ENCODE results near the gene CD164.
"Not testable (repeated sequence)": the region's sequence is repeated elsewhere in the genome, so short reads cannot be mapped to it uniquely, and the experiment has no call there.

Gene CD164

DNA sequence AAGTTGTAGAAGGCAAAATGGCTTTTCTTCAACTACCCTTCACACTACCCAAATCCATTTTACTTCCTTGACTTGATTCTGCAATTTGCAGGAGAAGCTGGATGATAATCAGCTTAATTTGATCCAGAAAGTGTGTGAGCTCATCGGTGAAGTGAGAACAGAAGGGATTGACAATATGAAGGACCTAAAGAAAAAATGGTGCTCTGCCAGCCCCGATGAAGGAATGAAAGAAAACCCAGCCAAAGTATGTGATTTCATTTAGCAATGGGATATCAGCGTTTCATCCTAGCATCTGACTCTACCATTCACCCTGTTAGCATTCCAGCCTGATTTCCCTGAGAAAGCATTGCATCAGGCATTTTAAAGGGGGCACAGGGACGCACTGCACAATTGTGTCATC is 41.5 kb downstream of the CD164 start:
- no peak for DNase-seq

- no peak for DNase-seq
Measured at GRCh38 chr6:109339906-109340678, 42.2 kb downstream of the CD164 start.

DNA sequence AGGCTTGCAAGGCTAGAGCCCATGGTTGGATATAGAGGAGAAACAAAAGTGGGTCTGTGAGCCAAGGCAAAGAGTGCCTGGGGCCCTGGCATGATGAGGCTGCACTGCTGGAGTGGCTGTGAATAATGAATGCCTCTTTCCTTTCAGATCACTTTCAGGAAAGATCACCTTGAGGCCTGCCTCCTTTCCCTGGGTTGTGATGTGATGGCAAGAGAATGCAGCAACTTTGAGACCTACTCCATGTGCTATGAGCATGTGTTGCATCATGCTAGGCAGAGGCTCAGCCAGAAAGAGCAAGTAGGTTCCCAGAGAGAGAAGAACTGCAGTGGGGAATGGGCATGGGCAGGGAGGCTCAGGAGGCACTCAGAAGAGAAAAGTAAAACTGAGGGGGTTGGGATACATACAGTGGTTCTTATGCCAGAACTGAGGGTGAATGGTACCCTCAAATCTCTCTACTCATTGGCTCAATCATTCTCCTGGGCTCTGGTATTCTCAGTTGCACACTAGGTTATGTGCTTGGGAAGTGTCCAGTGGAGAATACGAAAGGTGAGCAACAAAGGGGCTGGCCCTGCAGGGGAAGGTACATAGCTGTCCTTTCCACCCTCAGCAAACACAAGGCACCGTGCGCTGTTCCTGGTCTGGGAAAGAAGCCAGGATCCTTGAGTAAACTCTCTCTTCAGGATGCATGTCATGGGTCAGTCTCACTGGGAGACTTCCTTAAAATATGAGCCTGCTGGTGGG is 45.9 kb downstream of the CD164 start:
- DNase-seq, result no peak

- not testable (repeated sequence) for DNase-seq
Measured at GRCh38 chr6:109333870-109334269, 48.4 kb downstream of the CD164 start.

GRCh38 chr6:109332748-109333147 is 49.5 kb downstream of the CD164 start:
- no peak for DNase-seq

DNA sequence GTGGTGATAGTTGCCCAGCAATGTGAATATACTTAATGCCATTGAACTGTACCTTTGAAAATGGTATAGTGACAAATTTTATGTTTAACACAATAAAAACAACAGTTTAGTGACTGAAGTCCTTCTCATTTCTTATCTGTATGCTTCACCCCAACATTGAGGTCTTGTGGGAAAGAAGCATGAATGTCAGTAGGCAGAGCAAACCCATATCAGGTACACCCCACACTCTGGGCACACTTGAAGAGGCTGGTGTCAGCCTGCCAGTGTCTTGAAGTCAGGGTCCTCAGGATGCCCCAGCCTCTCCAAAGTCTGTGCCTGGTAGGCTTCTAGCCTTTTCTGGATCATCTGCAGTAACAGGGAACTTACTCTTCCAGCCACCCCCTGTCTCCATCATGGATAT is 51.2 kb downstream of the CD164 start:
- DNase-seq, result no peak

DNA sequence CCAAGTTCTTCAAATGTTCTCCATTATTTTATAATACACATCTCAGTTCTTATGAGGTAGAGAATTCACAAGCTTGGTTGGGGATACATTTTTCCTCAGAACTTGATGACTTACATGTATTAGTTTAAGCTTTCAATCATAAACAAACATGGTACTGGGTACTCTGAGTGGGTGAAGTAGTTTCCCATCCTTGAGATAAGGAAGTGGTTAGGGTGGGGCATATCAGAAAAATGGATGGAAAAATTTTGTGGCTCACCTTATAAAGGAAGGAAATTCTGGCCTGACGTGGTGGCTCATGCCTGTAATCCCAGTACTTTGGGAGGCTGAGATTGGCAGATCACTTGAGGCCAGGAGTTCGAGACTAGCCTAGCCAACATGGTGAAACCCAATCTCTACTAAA is 52.0 kb downstream of the CD164 start:
- DNase-seq, result no peak

DNA sequence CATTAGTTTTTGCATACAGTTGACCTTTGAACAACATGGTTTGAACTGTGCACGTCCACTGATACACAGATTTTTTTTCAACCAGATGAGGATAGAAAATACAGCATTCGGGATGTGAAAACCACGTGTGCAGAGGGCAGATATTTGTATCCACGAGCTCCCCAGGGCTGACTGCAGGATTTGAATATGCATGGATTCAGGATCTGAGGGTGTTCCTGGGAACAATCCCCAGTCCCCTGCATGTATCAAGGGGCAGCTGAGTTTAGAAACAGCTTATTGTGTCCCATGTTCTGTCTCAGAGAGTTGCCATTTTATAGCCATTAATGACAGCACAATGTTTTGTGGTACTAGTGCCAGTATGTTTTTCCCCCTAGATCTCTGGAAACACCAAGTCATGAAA is 53.6 kb downstream of the CD164 start:
- DNase-seq, result no peak

DNA sequence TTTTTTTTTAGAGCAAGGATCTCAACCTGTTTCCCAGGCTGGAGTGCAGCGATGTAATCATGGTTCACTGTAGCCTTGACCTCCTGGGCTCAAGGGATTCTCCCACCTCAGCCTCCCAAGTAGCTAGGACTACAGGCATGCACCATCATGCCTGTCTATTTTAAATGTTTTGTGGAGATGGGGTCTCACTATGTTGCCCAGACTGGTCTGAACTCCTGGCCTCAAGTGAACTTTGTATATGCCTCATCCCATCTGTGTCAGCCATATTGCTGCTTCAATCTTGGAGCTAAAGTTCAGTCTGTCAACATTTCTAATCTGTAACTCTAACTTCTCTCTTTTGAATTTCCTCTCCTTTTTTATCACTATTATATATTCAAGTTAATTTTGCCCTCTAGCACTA is 54.3 kb downstream of the CD164 start:
- no peak for DNase-seq

- no peak for DNase-seq
Measured at GRCh38 chr6:109327491-109327890, 54.8 kb downstream of the CD164 start.

DNA sequence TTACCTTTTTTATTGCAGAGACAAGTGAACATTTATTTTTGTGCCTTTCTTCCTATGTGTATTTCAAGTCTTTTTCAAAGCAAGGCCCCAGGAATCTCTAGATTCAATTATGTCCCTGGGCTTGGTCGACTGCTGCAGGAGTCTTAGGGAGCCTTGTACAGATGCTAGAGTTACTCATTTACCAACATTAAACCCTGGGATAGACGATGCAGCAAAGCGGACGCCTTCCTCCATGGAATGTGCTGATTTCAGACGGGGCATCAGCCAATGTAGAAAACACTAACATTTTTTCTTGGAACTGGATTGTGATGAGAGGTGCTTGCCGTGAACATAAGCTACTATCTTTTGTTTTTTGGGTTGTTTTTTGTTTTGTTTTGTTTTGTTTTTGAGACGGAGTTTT is 55.9 kb downstream of the CD164 start:
- no peak for DNase-seq

GRCh38 chr6:109325400-109325801 is 56.9 kb downstream of the CD164 start:
- DNase-seq, result no peak

DNA sequence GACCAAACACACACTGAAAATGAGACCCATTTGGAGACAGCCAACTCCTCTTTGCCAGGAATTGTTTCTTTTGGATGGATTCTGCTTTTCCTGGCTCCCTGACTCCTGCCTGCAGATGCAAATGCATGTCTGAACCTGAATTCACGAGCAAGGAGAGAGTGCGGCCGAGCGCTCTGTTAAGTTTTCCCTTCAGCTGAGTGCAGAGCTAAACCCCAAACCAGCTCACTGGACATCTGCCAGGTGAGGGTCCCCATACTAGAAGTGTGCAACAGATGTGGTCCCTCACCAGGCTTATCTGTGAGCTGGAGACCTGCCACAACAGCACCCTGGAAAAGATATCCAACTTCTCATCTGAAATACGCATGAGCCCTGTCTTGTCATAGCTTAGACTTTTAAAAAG is 59.0 kb downstream of the CD164 start:
- no peak for DNase-seq

- no peak for DNase-seq
Measured at GRCh38 chr6:109322825-109323224, 59.4 kb downstream of the CD164 start.

DNA sequence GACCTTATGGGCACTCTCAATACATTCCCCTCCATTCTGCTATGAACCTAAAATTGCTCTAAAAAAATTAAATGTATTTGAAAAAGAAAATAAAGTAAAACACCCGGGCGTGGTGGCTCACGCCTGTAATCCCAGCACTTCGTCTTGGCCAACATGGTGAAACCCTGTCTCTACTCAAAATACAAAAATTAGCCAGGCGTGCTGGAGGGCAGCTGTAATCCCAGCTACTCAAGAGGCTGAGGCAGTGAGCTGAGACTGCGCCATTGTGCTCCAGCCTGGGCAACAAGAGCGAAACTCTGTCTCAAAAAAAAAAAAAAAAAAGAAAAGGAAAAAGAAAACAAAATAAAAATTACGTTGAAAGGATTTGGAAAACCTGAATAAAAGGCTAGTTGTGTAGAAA is 60.5 kb downstream of the CD164 start:
- DNase-seq, result no peak

DNA sequence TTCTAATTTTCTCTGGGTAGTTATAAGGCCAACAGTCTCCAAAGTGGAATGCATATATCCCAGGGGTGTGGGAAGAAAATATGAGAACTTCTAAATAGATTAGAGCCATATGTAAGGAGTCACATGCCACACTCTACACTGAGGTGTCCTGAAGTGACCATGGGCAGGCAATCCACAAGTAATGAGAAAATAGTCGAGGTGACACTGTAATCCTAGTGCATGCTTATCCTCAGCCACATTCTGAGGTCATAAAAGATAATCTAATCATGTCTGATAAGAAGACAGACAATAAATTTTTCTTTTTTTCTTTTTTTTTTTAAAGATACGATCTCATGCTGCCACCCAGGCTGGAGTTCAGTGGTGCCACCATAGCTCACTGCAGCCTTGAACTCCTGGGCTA is 62.2 kb downstream of the CD164 start:
- no peak for DNase-seq

- no peak for DNase-seq
Measured at GRCh38 chr6:109318328-109318876, 63.9 kb downstream of the CD164 start.

DNA sequence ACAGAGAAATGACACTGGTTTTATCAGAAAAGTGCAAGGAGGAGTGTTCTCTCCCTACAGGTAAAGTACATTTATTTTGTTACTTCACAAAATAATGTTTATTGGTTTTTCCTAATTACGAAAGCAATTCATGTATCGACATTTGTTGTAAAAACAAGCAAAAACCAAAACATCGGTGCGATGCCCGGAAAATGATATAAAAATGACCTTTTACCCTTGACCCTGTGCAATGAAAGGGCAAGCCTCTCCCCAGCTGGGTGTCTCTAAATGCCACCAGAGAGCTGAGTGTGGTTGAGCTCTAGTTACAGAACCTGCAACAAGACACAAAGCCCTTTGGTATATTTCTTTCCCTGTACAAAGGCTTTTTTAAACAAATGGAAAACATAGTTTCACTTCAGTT is 65.4 kb downstream of the CD164 start:
- DNase-seq, result no peak

Measured in retina (tissue), 1 donor.